GM21528 (cell line): ENCODE results near the gene SMARCB1.

ENCODE experiments used
- ATAC-seq: cut with Tn5 transposase; IDR thresholded peaks from one replicate; pipeline ENCODE4 v1.9.1; 2021; ENCODE audit warnings: mild to moderate bottlenecking, moderate library complexity; ENCODE audit not compliant: unreplicated experiment, low FRiP score

SMARCB1 gene

GRCh38 chr22:23786752-23787599 lies at the start of gene SMARCB1:
Gene SMARCB1, plus strand, starts transcription at chr22:23786966. Its CDS starts 204 bp downstream, at chr22:23787170.
- ATAC-seq: peak; percentile 72

GRCh38 chr22:23737696-23738095 lies 49.1 kb upstream of the SMARCB1 start:
- no peak for ATAC-seq

GRCh38 chr22:23742505-23743264 lies 44.1 kb upstream of the SMARCB1 start:
- ATAC-seq: no peak

GRCh38 chr22:23743303-23743705 lies 43.5 kb upstream of the SMARCB1 start:
- no peak for ATAC-seq

GRCh38 chr22:23744001-23744400 lies 42.8 kb upstream of the SMARCB1 start:
- ATAC-seq: no peak

GRCh38 chr22:23744485-23744884 lies 42.3 kb upstream of the SMARCB1 start:
- ATAC-seq: no peak

GRCh38 chr22:23745791-23746190 lies 41.0 kb upstream of the SMARCB1 start:
- no peak for ATAC-seq

- no peak for ATAC-seq
Measured at GRCh38 chr22:23749841-23750301, 36.9 kb upstream of the SMARCB1 start.

GRCh38 chr22:23750367-23750713 lies 36.4 kb upstream of the SMARCB1 start:
- ATAC-seq: no peak

- peak; percentile 54 for ATAC-seq
Measured at GRCh38 chr22:23750714-23751440, 35.9 kb upstream of the SMARCB1 start, which contains the start of gene ZNF70. Gene ZNF70, minus strand, starts transcription at chr22:23751112. Its CDS starts 5,972 bp downstream, at chr22:23745140.

GRCh38 chr22:23751441-23751996 lies 35.2 kb upstream of the SMARCB1 start:
- ATAC-seq: peak; percentile 12

GRCh38 chr22:23752090-23752691 lies 34.6 kb upstream of the SMARCB1 start:
- ATAC-seq: no peak

- no peak for ATAC-seq
Measured at GRCh38 chr22:23752750-23753149, 34.0 kb upstream of the SMARCB1 start.

GRCh38 chr22:23753385-23753784 lies 33.4 kb upstream of the SMARCB1 start:
- ATAC-seq: no peak

GRCh38 chr22:23754220-23754919 lies 32.4 kb upstream of the SMARCB1 start, which contains the start of gene VPREB3:
Gene VPREB3, minus strand, starts transcription at chr22:23754425. Its CDS starts 62 bp downstream, at chr22:23754363.
- ATAC-seq: no peak

GRCh38 chr22:23754980-23755636 lies 31.7 kb upstream of the SMARCB1 start:
- no peak for ATAC-seq

GRCh38 chr22:23755711-23756110 lies 31.1 kb upstream of the SMARCB1 start:
- ATAC-seq: no peak

- ATAC-seq: no peak
Measured at GRCh38 chr22:23756891-23757290, 29.9 kb upstream of the SMARCB1 start.

GRCh38 chr22:23759566-23759965 lies 27.2 kb upstream of the SMARCB1 start:
- ATAC-seq: no peak
